HL-60 (cell line): ENCODE results near the gene UNC5C.

Experiments used
- DNase-seq, 2 experiments: peaks; one replicate each; pipeline ENCODE4 v3.0.0-alpha.2; 2010 to 2020; ENCODE audit warnings: low read depth in 1 of 2, low spot score in 1 of 2
- H3K27ac ChIP-seq: fragments of 250-450 bp; sonication (Bioruptor Pico); replicated peaks from 2 replicates; pipeline ENCODE4 v1.5.1; 2020; ENCODE audit warnings: mild to moderate bottlenecking, moderate library complexity
- H3K27me3 ChIP-seq: fragments of 250-450 bp; sonication (Bioruptor Pico); 2 replicates; pipeline ENCODE4 v1.5.1; 2021; ENCODE audit warnings: mild to moderate bottlenecking, moderate library complexity; ENCODE audit not compliant: insufficient read depth, poor library complexity, severe bottlenecking
- H3K4me3 ChIP-seq: replicated peaks from 2 replicates; pipeline ENCODE4 v1.5.1; 2011; ENCODE audit warnings: mild to moderate bottlenecking, control low read depth, low read length; ENCODE audit not compliant: insufficient read depth
- CTCF ChIP-seq: IDR thresholded peaks from one replicate; pipeline ENCODE4 v1.5.1; 2011; ENCODE audit warnings: low read length, control low read depth, inconsistent platforms; ENCODE audit not compliant: insufficient read depth
- GABPA ChIP-seq: IDR thresholded peaks from 2 replicates; pipeline ENCODE4 v1.6.1; 2012; ENCODE audit warnings: low read depth
- POLR2AphosphoS5 ChIP-seq: IDR thresholded peaks from 2 replicates; pipeline ENCODE4 v1.6.1; 2012; ENCODE audit warnings: low read depth
- REST ChIP-seq: IDR thresholded peaks from 2 replicates; pipeline ENCODE4 v1.6.1; 2012; ENCODE audit warnings: low read depth; ENCODE audit not compliant: insufficient replicate concordance
- SPI1 ChIP-seq: IDR thresholded peaks from 2 replicates; pipeline ENCODE4 v1.6.1; 2012; ENCODE audit warnings: low read depth, mild to moderate bottlenecking, borderline replicate concordance

Gene UNC5C

DNA sequence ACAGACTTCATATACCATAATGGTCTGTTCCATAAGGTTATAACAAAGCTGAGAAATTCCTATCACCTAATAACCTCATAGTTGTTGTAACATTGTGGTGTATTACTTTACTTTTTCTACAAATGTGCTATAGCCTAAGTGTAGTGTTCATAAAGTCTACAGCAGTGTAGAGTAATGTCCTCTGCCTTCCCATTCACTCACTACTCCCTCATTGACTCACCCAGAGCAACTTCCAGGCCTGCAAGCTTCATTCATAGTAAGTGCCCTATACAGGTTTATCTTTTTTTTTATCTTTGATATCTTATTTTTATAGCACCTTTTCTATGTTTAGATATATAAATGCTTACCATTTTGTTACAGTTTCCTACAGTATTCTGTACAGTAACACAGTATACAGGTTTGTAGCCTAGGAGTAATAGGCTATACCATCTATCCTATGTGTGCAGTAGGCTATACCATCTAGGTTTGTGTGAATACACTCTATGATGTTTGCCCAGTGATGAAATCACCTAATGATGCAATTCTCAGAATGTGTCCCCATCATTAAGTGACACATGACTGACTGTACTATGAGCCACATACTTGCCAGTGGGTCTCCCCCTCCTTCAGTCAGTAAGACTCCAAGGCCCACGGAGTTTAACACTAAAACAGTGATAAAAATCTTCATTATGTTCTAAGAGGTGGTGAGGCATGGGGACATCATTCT lies 299.9 kb downstream of the UNC5C start:
- Histone ChIP-seq H3K4me3 (no peak overlapping the region), H3K27me3 (no peaks in the 10 kb centered on the region), H3K27ac (no peak overlapping the region)
- TF ChIP-seq POLR2AphosphoS5 (no peak), REST (no peak), CTCF (no peak), GABPA (no peak), SPI1 (no peak)
- DNase-seq: peak in 1 of 2 experiments; percentile 21

DNA sequence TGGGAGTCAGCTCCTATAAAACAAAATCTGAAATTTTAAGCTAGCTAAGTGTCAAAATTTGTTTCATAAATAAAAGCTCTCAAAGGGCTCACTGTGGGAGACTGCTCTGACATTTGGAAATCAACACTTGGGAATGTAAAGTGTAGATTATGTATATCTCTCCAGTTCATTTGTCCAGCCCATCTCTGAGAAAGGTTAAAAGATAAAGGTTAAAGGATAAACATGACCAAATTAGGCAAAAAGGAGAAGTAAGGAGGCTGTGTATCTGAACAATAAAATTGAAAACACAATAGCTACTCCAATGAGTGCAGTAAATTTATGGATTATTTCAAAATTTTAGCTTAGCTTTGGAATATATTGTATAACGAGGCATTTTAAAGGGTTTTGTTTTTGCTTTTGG lies 304.9 kb downstream of the UNC5C start:
- TF ChIP-seq CTCF (no peak), POLR2AphosphoS5 (no peak), REST (no peak), SPI1 (no peak), GABPA (no peak)
- DNase-seq: no peak
- Histone ChIP-seq H3K27me3 (no peaks in the 10 kb centered on the region), H3K4me3 (no peak overlapping the region), H3K27ac (no peak overlapping the region)

GRCh38 chr4:95238554-95238953 lies 310.2 kb downstream of the UNC5C start:
- Histone ChIP-seq H3K4me3 (no peak overlapping the region), H3K27ac (no peak overlapping the region), H3K27me3 (no peaks in the 10 kb centered on the region)
- no peak for DNase-seq
- no peak for TF ChIP-seq POLR2AphosphoS5
- no peak for TF ChIP-seq SPI1

DNA sequence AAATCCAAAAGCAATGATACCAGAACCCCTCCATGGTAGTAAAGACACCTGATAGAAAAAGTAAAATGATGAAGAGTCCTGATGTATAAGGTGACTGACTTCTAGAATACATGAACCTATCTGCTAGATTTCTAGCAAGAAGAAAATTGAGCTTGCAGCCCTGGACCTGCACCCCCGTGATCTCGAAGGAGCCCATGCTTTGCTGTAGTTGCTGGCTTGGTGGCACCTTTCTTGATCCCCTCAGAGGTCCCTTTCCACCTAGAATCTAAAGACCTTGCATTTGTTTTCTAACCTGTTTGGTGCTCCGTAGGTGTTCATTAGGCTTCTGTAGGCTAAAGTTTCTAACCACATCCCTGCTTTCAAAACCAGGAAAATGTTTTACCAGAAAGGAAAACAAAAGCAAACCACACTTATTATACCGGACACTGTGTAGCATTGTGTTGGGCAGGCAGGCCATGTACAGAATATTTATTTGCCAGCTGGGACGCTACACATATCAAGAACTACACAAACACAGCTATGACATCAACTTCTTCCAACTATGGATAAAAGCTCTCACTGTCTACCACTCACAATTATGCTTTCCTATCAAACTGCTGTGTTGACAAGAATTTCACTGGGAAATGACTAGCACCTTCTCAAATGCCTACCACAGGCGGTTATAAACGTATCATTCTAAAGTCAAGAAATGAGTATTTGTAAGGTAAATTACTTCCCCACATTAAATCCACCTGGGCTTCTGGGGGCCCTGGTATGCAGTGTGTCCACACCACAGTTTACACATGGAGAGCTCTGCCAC lies 316.2 kb downstream of the UNC5C start:
- no peak for DNase-seq
- TF ChIP-seq GABPA: no peak
- no peak for TF ChIP-seq POLR2AphosphoS5
- TF ChIP-seq SPI1: no peak
- no peak for TF ChIP-seq REST
- no peak for TF ChIP-seq CTCF
- H3K27ac ChIP-seq: no peak overlapping the region
- H3K4me3 ChIP-seq: no peak overlapping the region
- H3K27me3 ChIP-seq: no peaks in the 10 kb centered on the region
